ENCODE data around the gene DNAH1. TPM values are rescaled to one million over a fixed set of nuclear protein-coding genes. Genes with fewer than 3 reads are reported as not detected.

DNAH1 gene
- total and polyA plus RNA-seq, 2 of the 4 experiments (the other 2 are of a cell fraction) = 2.0 to 4.0 TPM

GRCh38 chr3:52402706-52403270 lies 86.7 kb downstream of the DNAH1 start:
- H2BK20ac ChIP-seq (ENCODE audit: low read depth, low read length) = no peak overlapping the region
- H4K8ac ChIP-seq (ENCODE audit: low read depth in 2 of 2, low read length in 2 of 2) = no peak overlapping the region
- no peak overlapping the region for H2AK9ac ChIP-seq (replicated peaks; ENCODE audit: low read depth, low read length, poor library complexity)
- no peak overlapping the region for H2AK5ac ChIP-seq (ENCODE audit: low read depth, low read length)
- no TSS peak for BruUV-seq (replicated peaks)
- CTCF ChIA-PET = no interaction called here
- DNase-seq (no peak), ATAC-seq (ENCODE audit: low read depth) (no peak)
- H3K4me3 ChIP-seq (ENCODE audit: insufficient read depth, low read depth, low read length) = no peak overlapping the region
- in situ Hi-C loops (cut with MboI; ENCODE audit: low sequenced_read_pairs) = no loop called here
- dilution Hi-C loops (cut with HindIII; ENCODE audit: low sequenced_read_pairs, unreplicated experiment) = no loop called here
- no peak overlapping the region for H2AFZ ChIP-seq (replicated peaks; ENCODE audit: low read length, poor library complexity)
- no peak overlapping the region for H2BK5ac ChIP-seq (ENCODE audit: low read depth, low read length, poor library complexity, severe bottlenecking)
- H4K20me1 ChIP-seq (ENCODE audit: insufficient read depth, low read length) = no peaks in the 10 kb centered on the region; the same call in 1 of the 2 replicates
- H3K4me2 ChIP-seq (ENCODE audit: low read depth, low read length) = no peak overlapping the region
- peaks cover 68% of the 10 kb centered on the region for H3K36me3 ChIP-seq (ENCODE audit: control insufficient read depth, insufficient read depth, low read length)
- H3K27me3 ChIP-seq (ENCODE audit: control insufficient read depth, insufficient read depth, low read length) = no peaks in the 10 kb centered on the region
- 0 out of 2 replicates have a peak, but pooled peaks cover 6% of the 10 kb centered on the region for H3K9me1 ChIP-seq (ENCODE audit: insufficient read depth, low read length)
- no peak overlapping the region for H3K27ac ChIP-seq (ENCODE audit: insufficient read depth, low read length)
- no peak overlapping the region for H3K14ac ChIP-seq (replicated peaks; ENCODE audit: low read depth, low read length)
- 100% methylated on average over 4 of the region's 11 CpGs; no CpG with 5 or more reads in 1 of the 2 experiments for WGBS, 2 experiments (ENCODE audit: extremely low coverage in 2 of 2, insufficient read length in 1 of 2)
- H3K23ac ChIP-seq (ENCODE audit: low read depth, low read length) = no peak overlapping the region
- H4K91ac ChIP-seq (ENCODE audit: insufficient read depth, low read depth, low read length) = no peak overlapping the region
- POLR2A ChIA-PET (ENCODE audit: unreplicated experiment) = no interaction called here
- no peak overlapping the region for H2BK120ac ChIP-seq (ENCODE audit: low read depth, low read length)
- no peak overlapping the region for H4K5ac ChIP-seq (ENCODE audit: low read depth, low read length)
- intact Hi-C loops (cut with micrococcal nuclease) = no loop called here
- H3K18ac ChIP-seq (ENCODE audit: low read depth, low read length) = no peak overlapping the region
- H3K9me3 ChIP-seq (ENCODE audit: control insufficient read depth, insufficient read depth, low read length) = no peaks in the 10 kb centered on the region
- H3K9ac ChIP-seq (ENCODE audit: low read depth, low read length) = no peak overlapping the region
- TF ChIP-seq FOS (IDR thresholded peaks at IDR 0.05; ENCODE audit: low read depth, low read length) (no peak), RAD21 (IDR thresholded peaks at IDR 0.05; ENCODE audit: low read length) (no peak), CHD1 (IDR thresholded peaks at IDR 0.05; ENCODE audit: low read depth, low read length) (no peak), CTCF (conservative IDR thresholded peaks at IDR 0.05; ENCODE audit: low read depth, low read length) (no peak)
- H3K56ac ChIP-seq (ENCODE audit: extremely low read depth, insufficient read depth, low read length) = no peak overlapping the region
- H3K4me1 ChIP-seq (ENCODE audit: control insufficient read depth, insufficient read depth, low read length) = peaks cover under 1% of the 10 kb centered on the region; the same call in 1 of the 2 replicates
- H2BK15ac ChIP-seq (ENCODE audit: low read depth, low read length) = no peak overlapping the region
- H3K4ac ChIP-seq (ENCODE audit: low read depth, low read length) = no peak overlapping the region
- peaks cover 7 to 18% of the 10 kb centered on the region in 2 experiments for H3K79me1 ChIP-seq (ENCODE audit: low read depth in 1 of 2, low read length in 2 of 2)
